CD4-positive, alpha-beta memory T cell (primary cell): ENCODE measurements around the gene NCKIPSD. TPM values are rescaled to one million over a fixed set of nuclear protein-coding genes. Genes with fewer than 3 reads are reported as not detected.
"Not testable (repeated sequence)": the region's sequence is repeated elsewhere in the genome, so short reads cannot be mapped to it uniquely, and the experiment has no call there.

Source experiments
- CTCF ChIA-PET: fragments of 350-600 bp; sonication (Branson Sonifier 250); formaldehyde crosslinking; loops from one replicate; lab custom pipeline; 2021; ENCODE audit warnings: inconsistent platforms; ENCODE audit not compliant: partially characterized antibody; lab: Charles Lee
- POLR2A ChIA-PET: fragments of 350-600 bp; sonication (Branson Sonifier 250); formaldehyde crosslinking; loops from one replicate; lab custom pipeline; 2021; ENCODE audit not compliant: partially characterized antibody; lab: Charles Lee
- DNase-seq, 5 donors: peaks; one replicate each; pipeline versions ENCODE4 v3.0.0 to v3.0.0-alpha.2; 2020 to 2022; ENCODE audit warnings: mixed read lengths in 1 of 5
- H3K27ac ChIP-seq: one replicate; pipeline ENCODE4 v1.7.0; 2013; ENCODE audit warnings: low read depth, low read length
- H3K27me3 ChIP-seq: 2 replicates; pipeline ENCODE4 v1.7.0; 2013; ENCODE audit warnings: mild to moderate bottlenecking, low read length, moderate library complexity; ENCODE audit not compliant: insufficient read depth
- H3K36me3 ChIP-seq: 2 replicates; pipeline ENCODE4 v1.7.0; 2013; ENCODE audit warnings: mild to moderate bottlenecking, low read length, moderate library complexity; ENCODE audit not compliant: insufficient read depth
- H3K4me1 ChIP-seq: 2 replicates; pipeline ENCODE4 v1.7.0; 2013; ENCODE audit warnings: mild to moderate bottlenecking, low read length, moderate library complexity; ENCODE audit not compliant: insufficient read depth
- H3K4me3 ChIP-seq, 2 donors: one replicate each; pipeline ENCODE4 v1.7.0; 2013; ENCODE audit warnings: low read length in 2 of 2, mild to moderate bottlenecking in 1 of 2
- H3K9me3 ChIP-seq, 2 donors: one replicate each; pipeline ENCODE4 v1.7.0; 2013; ENCODE audit warnings: low read length in 2 of 2, control low read depth in 1 of 2; ENCODE audit not compliant: control insufficient read depth in 1 of 2
- H3K27ac Mint-ChIP-seq, 7 donors: one replicate each; pipeline ENCODE4 v1.8.0; 2020 to 2021; ENCODE audit warnings: mixed read lengths in 7 of 7, mild to moderate bottlenecking in 6 of 7, inconsistent platforms in 3 of 7, moderate library complexity in 3 of 7
- H3K27me3 Mint-ChIP-seq, 2 donors: one replicate each; pipeline ENCODE4 v1.8.0; 2020 to 2021; ENCODE audit warnings: mixed read lengths in 2 of 2
- H3K36me3 Mint-ChIP-seq, 2 donors: one replicate each; pipeline ENCODE4 v1.8.0; 2020 to 2021; ENCODE audit warnings: mixed read lengths in 2 of 2, inconsistent platforms in 1 of 2, mild to moderate bottlenecking in 1 of 2
- H3K4me1 Mint-ChIP-seq, 4 donors: one replicate each; pipeline ENCODE4 v1.8.0; 2020 to 2021; ENCODE audit warnings: mixed read lengths in 4 of 4, mild to moderate bottlenecking in 1 of 4
- H3K4me3 Mint-ChIP-seq, 8 donors: one replicate each; pipeline ENCODE4 v1.8.0; 2020 to 2021; ENCODE audit warnings: mixed read lengths in 8 of 8, mild to moderate bottlenecking in 7 of 8, moderate library complexity in 6 of 8, inconsistent platforms in 3 of 8
- H3K9me3 Mint-ChIP-seq, 8 donors: one replicate each; pipeline ENCODE4 v1.8.0; 2020 to 2021; ENCODE audit warnings: mixed read lengths in 8 of 8, mild to moderate bottlenecking in 5 of 8, inconsistent platforms in 3 of 8, moderate library complexity in 1 of 8
- intact Hi-C: fragments of 100-400 bp; cut with micrococcal nuclease; formaldehyde crosslinking; loops from one replicate; pipeline ENCODE4 v1.15.1; 2023
- polyA plus RNA-seq, 2 donors: library from polyadenylated mRNA; unstranded; fragments of 300-500 nt; fragmentation: Illumina TruSeq; gene quantifications; one replicate each; pipeline ENCODE4 v1.2.3, GENCODE V29; 2021
- total RNA-seq, 2 experiments: library from RNA; stranded (reverse); gene quantifications; one replicate each; pipeline ENCODE4 v1.2.3, GENCODE V29; 2021

The NCKIPSD gene
- total RNA-seq (10 to 100 TPM; 20.1 to 21.7 TPM), polyA plus RNA-seq (10 to 100 TPM in 1 of 2 donors, 1 to 10 TPM in 1; 8.3 to 16.1 TPM)

- intact Hi-C loops = loop anchor here (1.0 to 10.0 kb wide), 9 partner anchors 30 to 726 kb away; partner anchors contain the start of genes ARIH2, IP6K2, PRKAR2A and RHOA
Measured at GRCh38 chr3:48685603-48686511, at the start of gene NCKIPSD. Gene NCKIPSD, minus strand, starts transcription at chr3:48685915. Its CDS starts 108 bp downstream, at chr3:48685807.

GRCh38 chr3:48735075-48735767 lies 49.5 kb upstream of the NCKIPSD start:
- H3K36me3 ChIP-seq, H3K4me3 Mint-ChIP-seq, H3K4me1 ChIP-seq, H3K4me3 ChIP-seq, H3K4me1 Mint-ChIP-seq, DNase-seq, H3K27me3 ChIP-seq, H3K27me3 Mint-ChIP-seq, H3K9me3 Mint-ChIP-seq, H3K27ac ChIP-seq, H3K27ac Mint-ChIP-seq, H3K9me3 ChIP-seq, H3K36me3 Mint-ChIP-seq, intact Hi-C loops: not testable (repeated sequence)
- ChIA-PET CTCF (interaction anchor here (0.7 to 4.0 kb wide), 5 partner anchors 19 to 234 kb away, joined by 3 to 40 read pairs (median 8); partner anchors contain the start of gene SLC25A20), POLR2A (interaction anchor here (1.3 kb wide), 1 partner anchor 26 kb away, joined by 4 read pairs; no protein-coding TSS in a partner anchor)

More at GRCh38 chr3:48685603-48686511, at the start of gene NCKIPSD:
- Histone ChIP-seq H3K27me3 (no peaks in the 10 kb centered on the region), H3K4me1 (peaks cover 34% of the 10 kb centered on the region), H3K4me3 (peak within 1 kb of the TSS; percentile 59 to 82), H3K9me3 (no peaks in the 10 kb centered on the region), H3K36me3 (peaks cover 43% of the 10 kb centered on the region), H3K27ac (peak within 1 kb of the TSS; percentile 77)
- no peaks in the 10 kb centered on the region for H3K9me3 Mint-ChIP-seq
- H3K36me3 Mint-ChIP-seq = peaks cover 20 to 48% of the 10 kb centered on the region in 2 donors
- POLR2A ChIA-PET = interaction anchor here (0.6 to 1.7 kb wide), 9 partner anchors 24 to 322 kb away, joined by 3 to 11 read pairs (median 3); partner anchors contain the start of genes ARIH2, IP6K2, P4HTM and PRKAR2A
- H3K4me1 Mint-ChIP-seq = peaks cover 17 to 49% (median 27%) of the 10 kb centered on the region in 4 donors
- CTCF ChIA-PET = interaction anchor here (0.7 to 1.7 kb wide), 13 partner anchors 8 to 285 kb away, joined by 3 to 6 read pairs (median 3); partner anchors contain the start of gene IP6K2
- H3K27me3 Mint-ChIP-seq = no peaks in the 10 kb centered on the region
- H3K4me3 Mint-ChIP-seq = peak within 1 kb of the TSS; percentile 87 to 99 (median 94)
- peak within 1 kb of the TSS; percentile 81 to 94 (median 92) for H3K27ac Mint-ChIP-seq
- peak; percentile 87 to 94 (median 90) for DNase-seq

GRCh38 chr3:48734541-48734940 lies 48.8 kb upstream of the NCKIPSD start:
- H3K4me3 ChIP-seq, H3K27ac ChIP-seq, CTCF ChIA-PET, H3K4me3 Mint-ChIP-seq, H3K27me3 Mint-ChIP-seq, H3K27me3 ChIP-seq, DNase-seq, H3K36me3 Mint-ChIP-seq, H3K4me1 ChIP-seq, intact Hi-C loops, POLR2A ChIA-PET, H3K9me3 ChIP-seq, H3K27ac Mint-ChIP-seq, H3K36me3 ChIP-seq, H3K9me3 Mint-ChIP-seq, H3K4me1 Mint-ChIP-seq: not testable (repeated sequence)

GRCh38 chr3:48733752-48734518 lies 48.2 kb upstream of the NCKIPSD start:
- intact Hi-C loops, H3K9me3 Mint-ChIP-seq, H3K27me3 ChIP-seq, H3K9me3 ChIP-seq, H3K27ac Mint-ChIP-seq, H3K4me1 ChIP-seq, DNase-seq, H3K27ac ChIP-seq, H3K4me1 Mint-ChIP-seq, H3K4me3 ChIP-seq, POLR2A ChIA-PET, H3K27me3 Mint-ChIP-seq, H3K36me3 Mint-ChIP-seq, CTCF ChIA-PET, H3K4me3 Mint-ChIP-seq, H3K36me3 ChIP-seq: not testable (repeated sequence)

GRCh38 chr3:48727511-48727910 lies 41.8 kb upstream of the NCKIPSD start:
- Mint-ChIP-seq H3K27me3 (no peaks in the 10 kb centered on the region), H3K4me3 (no peak overlapping the region), H3K36me3 (no peaks in the 10 kb centered on the region), H3K9me3 (no peaks in the 10 kb centered on the region), H3K27ac (no peak overlapping the region), H3K4me1 (no peaks in the 10 kb centered on the region)
- CTCF ChIA-PET = interaction anchor here (0.6 kb wide), 1 partner anchor 361 kb away, joined by 3 read pairs; no protein-coding TSS in a partner anchor
- Histone ChIP-seq H3K4me1 (no peaks in the 10 kb centered on the region), H3K27me3 (no peaks in the 10 kb centered on the region), H3K27ac (no peak overlapping the region), H3K9me3 (no peaks in the 10 kb centered on the region), H3K36me3 (no peaks in the 10 kb centered on the region), H3K4me3 (no peak overlapping the region)
- intact Hi-C loops = no loop called here
- POLR2A ChIA-PET = no interaction called here
- no peak for DNase-seq

- H3K27ac ChIP-seq, H3K27ac Mint-ChIP-seq, intact Hi-C loops, H3K27me3 ChIP-seq, H3K4me3 Mint-ChIP-seq, H3K36me3 Mint-ChIP-seq, H3K9me3 Mint-ChIP-seq, H3K4me1 Mint-ChIP-seq, POLR2A ChIA-PET, H3K4me3 ChIP-seq, H3K4me1 ChIP-seq, DNase-seq, H3K9me3 ChIP-seq, H3K27me3 Mint-ChIP-seq, H3K36me3 ChIP-seq: not testable (repeated sequence)
- CTCF ChIA-PET = interaction anchor here (1.3 kb wide), 1 partner anchor 15 kb away, joined by 5 read pairs; no protein-coding TSS in a partner anchor
Measured at GRCh38 chr3:48725185-48725855, 39.6 kb upstream of the NCKIPSD start.
